HuH-7.5 (cell line): ENCODE data around the gene ADAMTSL1.

Experiments
- DNase-seq: peaks from one replicate; pipeline ENCODE4 v3.0.0; 2011; ENCODE audit warnings: low spot score

ADAMTSL1 gene

GRCh38 chr9:18776836-18777820, 303.2 kb downstream of the ADAMTSL1 start:
- no peak for DNase-seq

- DNase-seq, result no peak
Observed at GRCh38 chr9:18778147-18778546, 304.2 kb downstream of the ADAMTSL1 start.

- DNase-seq, result no peak
Observed at GRCh38 chr9:18778846-18779245, 304.9 kb downstream of the ADAMTSL1 start.

DNA sequence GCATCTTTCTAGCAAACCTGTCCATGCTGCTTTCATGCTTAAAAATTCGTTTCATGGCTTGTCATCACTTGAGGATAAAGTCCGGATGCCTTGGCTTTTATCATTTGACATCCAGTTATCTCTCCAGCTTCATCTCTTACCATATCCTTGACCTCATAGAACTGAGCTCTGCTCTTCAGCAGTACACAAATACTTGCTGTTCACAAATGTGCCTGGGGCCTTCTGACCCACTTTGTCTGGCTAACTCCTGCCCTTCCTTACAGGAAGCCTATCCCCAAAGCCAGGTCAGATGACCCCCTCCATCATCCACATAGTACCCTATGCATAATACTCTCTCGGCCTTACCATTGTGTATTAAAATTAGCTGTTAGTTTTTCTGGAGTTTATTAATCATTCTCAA, 310.0 kb downstream of the ADAMTSL1 start:
- no peak for DNase-seq

DNA sequence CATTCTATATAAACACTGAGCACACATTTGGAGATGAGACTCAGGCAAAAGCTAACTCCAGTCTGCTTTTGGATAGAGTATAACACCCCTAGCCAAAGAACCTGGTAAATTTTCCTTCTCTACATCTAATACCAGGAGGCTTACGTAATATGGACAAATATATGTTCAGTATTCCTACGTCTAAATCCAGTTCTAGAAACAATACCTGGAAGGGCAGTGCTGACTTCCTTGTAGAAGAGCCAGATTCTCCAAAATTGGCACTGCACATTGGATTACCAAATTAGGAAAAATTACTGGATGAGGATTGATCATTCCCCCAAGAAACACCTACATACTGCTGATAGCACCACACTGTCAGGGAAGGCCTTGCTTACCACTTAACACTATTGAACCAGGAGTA, 311.7 kb downstream of the ADAMTSL1 start:
- DNase-seq, result no peak

- no peak for DNase-seq
Observed at GRCh38 chr9:18786196-18786595, 312.2 kb downstream of the ADAMTSL1 start.

GRCh38 chr9:18786911-18787650, 313.1 kb downstream of the ADAMTSL1 start:
- no peak for DNase-seq

GRCh38 chr9:18788256-18788655, 314.3 kb downstream of the ADAMTSL1 start:
- DNase-seq, result no peak

DNA sequence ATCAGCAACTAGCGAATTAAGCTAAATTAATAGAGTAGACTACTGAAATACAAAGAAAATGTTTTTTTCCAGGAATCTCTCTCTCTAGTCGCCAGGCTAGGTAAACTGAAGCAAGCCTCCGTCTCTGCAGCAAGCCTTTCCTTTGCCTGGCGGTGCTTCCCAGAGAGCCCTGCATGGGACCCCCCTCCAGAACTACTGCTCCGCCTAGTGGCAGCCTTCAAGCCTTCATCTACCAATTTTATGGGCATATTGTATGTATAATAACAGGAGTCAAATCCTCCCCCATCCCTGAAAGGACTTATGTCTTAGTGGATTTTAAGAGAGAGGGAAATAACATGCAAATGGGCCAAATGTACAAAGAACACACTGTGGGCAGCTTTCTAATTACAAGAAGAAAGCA, 317.1 kb downstream of the ADAMTSL1 start:
- no peak for DNase-seq

DNA sequence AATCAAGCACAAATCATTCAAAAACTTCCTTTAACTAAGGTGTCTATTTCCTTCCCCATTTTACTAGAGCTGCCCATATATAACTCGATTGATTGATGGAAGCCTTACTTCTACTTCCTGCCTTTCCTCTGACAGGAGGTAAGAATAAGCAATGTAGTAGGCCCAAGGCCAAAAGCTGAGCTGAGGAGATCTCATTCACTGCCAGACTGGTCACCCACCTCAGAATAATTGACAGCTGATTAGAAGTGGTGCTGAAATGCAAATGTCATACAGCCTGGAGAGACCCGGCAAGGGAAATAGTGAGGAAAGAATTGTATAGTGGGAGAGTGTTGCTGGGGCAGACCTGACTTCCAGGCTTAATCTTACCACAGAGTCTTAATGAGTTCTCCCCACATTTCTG, 319.2 kb downstream of the ADAMTSL1 start:
- DNase-seq, result no peak

DNA sequence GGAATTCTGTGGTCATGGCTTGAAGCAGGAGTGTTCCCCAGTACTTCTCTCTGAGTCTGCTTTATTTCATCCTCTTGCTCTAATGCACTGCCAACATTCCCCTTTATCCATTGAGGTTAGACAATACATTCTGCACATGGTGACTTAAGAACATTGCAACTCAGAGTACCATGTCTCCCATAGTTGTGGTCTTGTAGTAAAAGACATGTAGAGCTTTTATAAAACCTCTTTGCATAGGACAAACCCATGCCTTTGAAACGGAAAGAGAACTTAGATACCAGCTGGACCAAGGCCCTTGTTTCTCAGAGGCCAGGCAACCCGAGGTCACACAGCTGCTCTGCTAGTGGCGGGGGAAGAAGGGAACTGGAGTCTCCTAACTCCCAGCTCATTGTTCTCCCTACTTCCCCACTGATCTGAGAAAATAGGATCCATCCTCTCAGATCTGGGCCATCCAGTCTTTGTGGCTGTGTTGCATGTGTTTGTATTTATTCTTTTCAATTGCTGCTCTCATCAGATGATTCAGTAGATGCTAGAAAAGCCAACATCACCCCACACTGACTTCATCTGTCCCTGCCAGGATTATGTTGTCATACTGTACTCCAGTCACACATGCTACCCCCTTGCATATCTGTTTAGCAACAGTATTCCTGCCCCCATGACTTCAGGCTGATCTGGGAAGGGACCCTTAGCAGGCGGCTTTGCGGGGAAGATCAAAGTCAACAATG, 322.2 kb downstream of the ADAMTSL1 start:
- DNase-seq, result no peak

DNA sequence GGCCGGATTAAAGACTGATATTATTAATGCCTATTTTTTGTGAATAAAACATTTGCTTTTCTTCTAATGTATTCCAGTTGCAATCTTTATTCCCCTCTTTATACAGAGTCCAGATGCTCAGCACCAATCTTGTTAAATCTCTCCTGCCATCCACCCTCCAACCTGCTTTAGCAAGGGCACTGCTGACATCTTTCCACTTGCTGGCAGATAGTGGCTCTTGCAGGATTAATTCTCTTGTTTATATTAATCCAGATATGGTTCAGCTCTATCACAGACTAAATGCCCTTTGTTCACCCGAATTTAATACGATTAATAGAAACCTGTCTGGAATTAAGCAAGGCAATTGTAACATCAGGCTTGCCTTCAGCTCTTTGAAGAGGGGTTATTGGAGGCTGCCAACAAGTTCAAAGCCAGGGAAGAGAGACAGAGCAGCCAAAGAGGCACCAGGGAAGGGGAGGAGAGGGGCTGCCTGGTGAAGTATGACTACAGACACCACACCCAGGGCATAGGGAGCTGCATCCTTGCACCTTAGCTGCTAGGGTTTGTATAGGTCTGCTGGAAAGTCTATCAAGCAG, 322.8 kb downstream of the ADAMTSL1 start:
- DNase-seq, result no peak

DNA sequence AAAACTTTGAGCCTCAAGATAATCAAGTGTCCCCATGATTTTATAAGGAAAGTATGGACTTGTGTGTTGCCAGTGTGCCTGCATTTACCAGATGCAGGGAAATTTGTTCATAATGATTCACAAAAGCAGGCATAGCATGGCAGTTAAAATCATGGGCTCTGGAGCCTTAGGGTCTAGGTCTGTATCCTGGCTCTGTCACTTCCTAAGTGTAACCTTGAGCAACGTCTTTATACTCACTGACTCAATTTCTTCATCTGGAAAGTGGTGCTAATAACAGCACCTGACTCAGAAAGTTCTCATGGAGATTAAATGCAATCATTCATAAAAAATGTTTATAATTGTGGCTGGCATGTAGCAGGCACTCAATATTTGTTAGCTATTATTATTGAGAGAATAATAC, 324.2 kb downstream of the ADAMTSL1 start:
- DNase-seq, result no peak

DNA sequence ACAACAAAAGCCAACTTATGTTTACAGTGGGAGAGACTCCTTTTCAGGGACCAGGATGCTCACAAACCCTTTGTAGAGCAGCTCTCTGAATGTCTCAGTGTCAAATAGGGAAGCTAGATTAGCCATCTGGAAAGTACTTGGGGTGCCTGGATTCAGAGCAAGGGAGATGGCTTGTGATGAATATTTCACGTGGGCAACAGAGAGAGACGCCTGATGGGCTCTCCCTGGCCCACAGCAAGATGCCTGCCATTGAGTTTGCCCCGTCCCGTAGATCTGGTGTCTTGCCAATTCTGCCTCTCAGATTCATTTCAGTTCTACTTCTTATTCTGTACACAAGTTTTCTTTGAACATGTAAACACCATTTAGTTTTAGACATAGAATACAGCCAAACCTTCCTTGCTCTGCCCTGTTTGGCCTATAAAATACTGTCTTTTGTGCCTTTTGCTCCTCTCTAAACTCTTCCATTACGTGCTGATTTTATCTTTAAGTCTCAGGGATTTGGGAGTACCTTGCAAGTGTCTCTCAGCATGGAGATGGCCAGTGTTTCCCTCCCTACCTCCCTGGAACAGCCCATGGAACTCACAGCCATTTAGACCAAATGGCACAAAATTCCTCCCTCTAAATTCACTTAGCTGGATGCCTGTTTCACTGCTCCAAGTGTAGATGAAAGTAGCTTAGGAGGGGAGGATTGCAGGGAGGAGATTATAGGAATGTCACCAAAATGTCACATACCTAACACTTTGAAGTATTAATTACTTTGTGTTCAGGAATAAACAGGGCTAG, 324.7 kb downstream of the ADAMTSL1 start:
- DNase-seq, result no peak

DNA sequence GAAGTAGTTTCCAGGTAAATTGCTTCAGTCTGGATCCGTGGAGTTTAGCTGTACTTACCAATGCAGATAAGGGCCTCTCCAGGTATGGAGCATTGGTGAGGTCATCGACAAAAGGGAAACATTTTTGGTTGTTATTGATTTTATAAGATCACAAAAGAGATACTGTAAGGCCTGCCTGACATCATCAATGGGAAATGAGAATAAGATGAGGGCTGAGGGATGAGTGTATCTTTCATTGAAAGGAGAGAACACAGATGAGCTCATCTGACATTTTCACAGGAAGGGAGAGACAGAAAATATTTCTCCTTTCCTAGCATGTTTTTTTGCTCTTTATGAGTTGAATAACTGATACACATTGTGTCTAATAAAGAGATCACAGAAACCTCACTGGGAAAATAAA, 325.5 kb downstream of the ADAMTSL1 start:
- DNase-seq, result no peak

- no peak for DNase-seq
Observed at GRCh38 chr9:18800579-18800978, 326.6 kb downstream of the ADAMTSL1 start.

DNA sequence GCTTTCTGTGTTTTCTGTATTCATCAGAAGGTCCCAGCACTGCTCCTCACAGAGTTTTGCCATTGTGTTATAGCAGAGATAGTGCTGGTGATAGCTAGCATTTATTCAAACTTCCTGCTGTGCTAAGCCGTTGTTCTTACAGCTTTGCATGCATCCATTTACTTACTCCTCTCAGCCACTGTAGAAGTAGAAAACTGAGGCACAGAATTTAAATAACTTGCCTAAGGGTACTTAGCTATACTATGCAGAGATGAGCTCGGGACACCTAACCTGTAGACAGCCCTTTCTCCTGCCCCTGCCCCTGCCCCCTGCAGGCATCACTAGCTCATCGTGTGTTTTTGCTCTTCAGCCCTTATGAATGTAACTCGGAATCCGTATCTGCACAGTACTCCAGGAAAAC, 331.4 kb downstream of the ADAMTSL1 start:
- DNase-seq, result no peak

DNA sequence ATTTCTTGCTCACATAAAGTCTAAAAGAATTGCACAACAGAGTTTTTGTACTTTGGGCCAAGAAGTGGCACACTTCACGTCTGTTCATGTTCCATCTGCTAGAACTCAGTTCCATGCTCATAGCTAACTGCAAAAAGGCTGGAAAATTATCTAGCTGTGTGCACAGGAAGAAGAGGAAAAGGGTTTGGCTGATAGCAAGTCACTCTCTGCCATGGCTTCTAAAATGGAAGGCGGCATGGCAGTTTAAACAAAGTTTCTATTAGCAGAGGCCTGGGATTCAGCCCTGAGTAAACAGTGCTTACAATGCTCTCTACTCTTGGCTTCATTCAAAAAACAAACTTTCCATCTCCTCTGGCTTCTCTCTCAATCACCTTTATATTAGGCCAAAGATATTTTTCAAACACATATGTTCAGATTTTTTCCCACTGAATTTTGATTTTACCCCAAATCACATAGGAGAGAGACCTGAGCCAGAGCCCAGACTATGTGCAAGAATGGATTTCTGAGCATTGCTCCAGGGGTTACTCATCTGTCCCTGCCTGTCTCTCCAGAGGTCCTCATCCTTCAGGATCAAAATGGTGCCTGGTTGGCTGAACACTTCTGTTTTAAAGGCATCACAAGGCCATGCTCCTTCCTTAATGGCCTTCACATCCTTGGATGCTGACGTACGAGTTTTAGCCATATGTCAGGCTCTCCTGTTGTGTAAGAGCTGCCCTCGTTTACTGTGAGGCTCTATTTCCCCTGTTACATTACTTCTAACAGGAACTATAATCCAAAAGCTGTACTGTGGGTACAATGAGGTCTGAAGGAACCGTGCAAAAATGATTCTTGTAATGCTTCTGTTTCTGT, 332.5 kb downstream of the ADAMTSL1 start:
- DNase-seq, result no peak

- no peak for DNase-seq
Observed at GRCh38 chr9:18810581-18810980, 336.6 kb downstream of the ADAMTSL1 start.

DNA sequence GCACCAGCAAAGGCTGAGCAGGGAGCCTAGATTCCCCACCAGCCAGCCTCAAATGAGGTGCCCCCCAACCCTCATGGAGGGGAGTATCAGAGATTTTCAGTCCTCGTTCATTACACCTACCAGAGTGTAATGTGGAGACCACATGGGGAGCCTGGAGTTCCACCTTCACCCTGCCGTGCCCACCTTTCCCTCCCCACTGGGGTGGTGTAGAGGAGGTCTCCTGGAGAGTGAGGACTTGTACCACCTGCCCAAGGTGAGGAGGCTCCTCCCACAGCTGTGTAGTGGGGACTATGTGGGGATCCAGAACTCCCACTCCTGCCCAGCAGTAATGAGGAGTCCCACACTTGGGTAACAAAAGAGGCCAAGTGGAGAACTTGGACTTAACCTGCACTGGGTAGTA, 337.2 kb downstream of the ADAMTSL1 start:
- no peak for DNase-seq
